Fibroblast of skin of left biceps (primary cell): ENCODE results near the gene GFRA4.
A peak's percentile ranks its signal among the peaks of the same experiment; 100 is the strongest.

Experiments used
- DNase-seq, 2 experiments: peaks; one replicate each; pipeline ENCODE4 v3.0.0-alpha.2; 2013; ENCODE audit warnings: low read depth in 2 of 2

GFRA4 gene

DNA sequence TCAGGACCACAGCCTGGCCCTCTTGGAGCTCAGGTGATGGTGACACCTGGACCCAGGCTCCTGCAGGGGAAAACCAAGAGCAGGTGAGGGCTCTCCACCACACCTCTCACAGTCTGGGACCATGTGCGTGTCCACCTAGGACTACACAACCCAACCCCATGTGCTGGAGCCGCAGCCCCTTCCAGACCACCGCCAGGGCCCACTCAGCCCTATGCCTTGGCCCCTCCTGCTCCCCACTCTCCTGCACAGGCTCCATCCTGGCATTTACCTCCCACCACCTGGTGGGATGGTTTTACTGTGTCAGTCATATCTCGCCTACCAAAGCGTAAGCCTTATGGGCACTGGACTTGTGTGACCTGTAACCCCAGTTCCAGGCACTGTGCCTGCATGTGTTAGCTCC is 31.7 kb upstream of the GFRA4 start:
- DNase-seq = no peak

DNA sequence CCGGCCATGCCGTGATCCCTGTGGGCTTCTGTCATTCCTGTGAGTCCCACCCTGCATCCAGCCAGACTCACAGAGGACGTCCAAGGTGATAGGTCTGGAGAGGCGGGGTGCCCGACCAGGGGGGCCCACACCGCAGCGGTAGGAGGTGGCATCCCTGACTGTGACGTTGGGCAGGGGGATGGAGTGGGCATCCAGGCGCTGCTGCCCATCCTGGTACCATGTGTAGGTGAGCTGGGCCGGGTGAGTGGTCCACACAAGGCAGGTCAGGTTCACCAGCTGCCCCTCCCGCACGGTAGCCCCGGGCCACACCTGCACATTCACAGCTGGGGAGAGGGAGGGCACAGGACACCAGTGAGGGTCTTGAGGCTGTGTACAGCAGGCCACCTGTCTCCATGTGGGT is 30.2 kb upstream of the GFRA4 start:
- DNase-seq = no peak

DNA sequence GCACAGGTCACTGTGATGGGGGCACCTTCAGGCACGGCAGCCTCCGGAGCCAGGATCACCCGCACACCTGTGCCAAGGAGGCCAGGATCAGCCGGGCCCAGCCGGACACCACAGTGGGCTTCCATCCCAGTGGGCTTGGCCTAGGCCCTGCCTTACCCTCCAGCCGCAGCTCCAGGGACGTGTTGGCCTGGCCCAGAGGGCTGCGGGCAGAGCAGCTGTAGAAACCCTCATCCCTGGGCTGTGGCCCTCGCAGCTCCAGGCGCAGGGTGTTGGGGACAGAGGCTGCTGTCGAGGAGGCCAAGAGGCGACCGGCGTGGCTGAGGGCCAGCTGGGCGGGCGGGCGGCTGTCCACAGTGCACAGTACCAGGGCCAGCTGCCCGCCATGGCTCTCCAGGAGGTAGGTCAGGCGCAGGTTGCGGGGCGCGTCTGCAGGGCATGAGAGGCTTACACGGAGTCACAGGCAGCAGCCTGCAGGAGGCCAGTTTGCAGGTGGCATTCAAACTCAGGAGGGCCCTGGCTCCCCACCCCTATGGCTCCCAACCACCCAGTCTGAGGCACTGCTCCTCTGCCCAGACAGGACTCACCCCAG is 29.6 kb upstream of the GFRA4 start:
- DNase-seq = no peak

DNA sequence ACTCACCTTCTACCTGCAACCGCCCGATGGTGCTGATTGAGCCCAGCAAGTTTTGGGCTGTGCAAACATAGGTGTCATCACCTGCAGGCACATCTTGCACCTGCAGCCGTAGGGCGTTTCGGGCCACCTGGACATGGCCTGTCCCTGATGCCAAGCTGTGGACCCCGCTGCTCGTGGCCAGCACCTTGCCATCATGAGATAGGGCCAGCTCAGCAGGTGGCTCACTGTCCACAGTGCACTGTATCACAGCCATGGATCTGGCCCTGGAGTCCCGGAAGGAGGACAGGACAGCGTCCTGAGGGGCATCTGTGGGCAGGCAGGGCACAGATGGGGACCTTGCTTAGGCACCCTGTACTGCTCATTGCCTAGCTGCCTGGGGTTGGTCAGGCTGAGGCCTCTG is 28.7 kb upstream of the GFRA4 start:
- no peak for DNase-seq

DNA sequence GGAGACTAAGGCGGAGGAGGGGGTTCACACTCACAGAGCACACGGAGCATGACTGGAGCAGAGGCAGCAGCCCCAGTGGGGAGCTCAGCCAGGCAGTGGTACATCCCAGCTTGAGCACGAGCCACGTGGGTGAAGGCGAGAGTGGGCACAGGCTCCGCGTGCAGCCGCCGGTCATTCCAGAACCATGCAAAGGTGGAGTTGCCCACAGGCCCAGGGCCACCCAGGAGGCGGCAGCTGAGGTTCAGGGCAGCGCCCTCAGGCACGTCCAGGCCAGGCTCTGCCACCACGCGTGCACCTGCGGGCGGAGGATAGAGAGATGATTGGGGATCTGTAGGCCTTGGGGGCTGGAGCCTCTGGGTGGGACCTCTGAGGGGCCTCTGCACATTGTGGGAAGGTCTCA is 28.1 kb upstream of the GFRA4 start:
- no peak for DNase-seq

DNA sequence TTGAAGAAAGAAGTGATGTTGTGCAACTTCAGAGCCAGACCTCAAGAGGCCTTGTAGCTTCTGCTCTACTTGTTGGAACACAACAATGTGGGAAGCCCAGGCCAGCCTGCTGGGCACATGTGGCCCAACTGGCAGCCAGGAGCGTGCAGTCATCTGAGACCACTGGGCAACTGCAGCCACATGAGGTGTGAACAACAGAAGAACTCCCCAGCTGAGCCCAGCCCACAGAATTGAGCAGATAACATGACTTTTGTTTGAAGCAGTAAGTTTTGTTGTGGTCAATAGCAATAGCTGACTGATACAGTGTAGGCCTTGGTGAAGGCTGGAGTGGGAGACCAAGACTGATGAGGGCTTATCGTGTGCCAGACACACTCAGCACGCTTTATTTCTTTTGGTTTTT is 27.2 kb upstream of the GFRA4 start:
- DNase-seq = no peak

DNA sequence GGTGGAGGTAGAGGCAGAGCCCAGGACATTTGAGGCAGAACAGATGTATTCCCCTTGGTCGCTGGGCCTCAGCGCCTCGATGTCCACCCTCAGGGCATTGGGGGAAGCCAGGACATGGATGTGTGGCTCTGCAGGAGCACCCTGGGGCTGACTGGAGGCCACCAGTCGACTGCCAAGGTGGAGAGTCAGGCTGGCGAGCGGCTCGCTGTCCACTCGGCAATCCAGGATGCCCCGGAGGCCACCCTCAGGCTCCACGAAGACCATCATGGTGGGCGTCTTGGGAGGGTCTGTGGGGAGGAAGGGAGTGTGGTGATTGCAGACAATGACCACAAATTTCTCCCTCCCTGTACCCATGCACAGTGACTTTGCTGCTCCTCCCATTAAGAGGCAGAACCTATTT is 26.8 kb upstream of the GFRA4 start:
- DNase-seq = no peak

DNA sequence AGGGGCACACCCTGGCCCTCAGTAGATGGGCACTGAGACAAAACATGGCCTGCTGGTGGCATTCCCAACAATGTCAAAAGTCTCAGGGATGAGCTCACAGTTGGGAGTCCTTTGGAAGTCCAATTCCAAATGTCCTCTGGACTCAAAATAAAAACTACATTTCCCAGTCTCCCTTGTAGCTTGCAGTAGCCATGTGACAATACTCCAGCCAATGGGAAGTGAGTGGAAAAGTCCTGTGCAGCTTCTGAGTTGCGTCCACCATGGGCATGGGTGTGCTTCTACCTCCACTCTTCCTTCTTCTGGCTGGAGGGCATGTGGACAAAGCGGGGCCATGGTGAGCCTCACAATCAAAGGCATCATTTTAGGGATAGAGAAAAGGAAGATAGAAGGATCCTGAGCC is 24.5 kb upstream of the GFRA4 start:
- peak in 1 of 2 experiments; percentile 19 for DNase-seq

DNA sequence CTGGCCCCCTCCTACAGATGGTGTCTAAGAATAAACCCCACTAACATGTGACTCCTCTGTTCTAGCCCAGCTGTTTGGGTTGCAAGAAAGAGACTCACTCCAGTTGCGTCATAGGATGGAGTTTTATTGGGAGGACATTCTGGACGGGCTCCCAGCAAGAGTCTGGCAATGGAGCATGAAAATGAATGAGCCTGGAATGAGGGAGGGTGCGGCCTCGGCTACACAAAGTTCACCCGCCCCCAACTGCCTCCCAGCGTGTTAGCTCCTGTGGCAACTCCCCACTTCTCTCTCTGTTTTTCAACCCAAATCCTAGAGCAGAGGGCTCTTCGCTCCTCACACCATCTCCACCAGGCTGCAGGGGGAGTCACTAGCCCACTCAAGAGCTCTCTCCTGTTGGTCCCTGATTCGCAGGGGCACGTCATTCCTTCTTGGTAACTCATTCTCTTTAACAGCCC is 23.7 kb upstream of the GFRA4 start:
- DNase-seq = peak; percentile 80 to 82

DNA sequence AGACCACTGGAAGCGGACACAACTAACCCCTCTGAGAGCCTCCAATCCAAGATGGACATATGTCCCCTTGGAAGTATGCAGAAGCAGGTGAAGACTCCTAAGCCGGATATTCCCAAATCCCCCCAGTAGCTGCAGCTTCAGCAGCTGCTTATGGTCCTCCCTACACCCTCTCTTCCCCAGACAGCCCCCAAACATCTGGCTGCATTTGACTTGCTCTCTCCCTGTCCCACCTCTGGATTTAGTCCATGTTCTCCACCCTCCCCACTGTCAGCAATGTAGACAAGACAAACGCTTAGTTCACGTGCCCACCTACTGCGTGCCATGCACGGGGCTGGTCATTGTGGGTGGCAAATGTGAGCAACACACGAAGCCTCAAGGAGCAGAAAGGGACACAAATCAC is 23.2 kb upstream of the GFRA4 start:
- DNase-seq = no peak

DNA sequence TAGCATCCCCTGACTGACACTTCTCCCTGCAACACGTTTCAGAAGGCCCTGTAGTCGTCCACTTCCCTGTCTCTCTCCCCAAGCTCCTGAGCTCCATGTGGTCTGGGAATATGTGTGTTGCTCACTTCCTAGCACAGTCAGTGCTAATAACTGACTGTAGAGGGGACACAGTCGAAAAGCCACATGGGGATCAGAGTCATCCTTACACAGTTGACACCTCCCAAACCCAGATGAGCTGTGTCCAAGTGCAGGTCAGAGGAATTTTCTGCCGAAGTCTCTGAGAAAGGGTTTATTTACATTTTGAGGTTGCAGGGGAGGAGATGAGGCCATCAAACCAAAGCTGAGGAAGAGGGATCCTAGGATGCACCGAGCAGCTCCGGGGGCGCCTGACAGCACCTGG is 22.1 kb upstream of the GFRA4 start:
- DNase-seq = no peak

DNA sequence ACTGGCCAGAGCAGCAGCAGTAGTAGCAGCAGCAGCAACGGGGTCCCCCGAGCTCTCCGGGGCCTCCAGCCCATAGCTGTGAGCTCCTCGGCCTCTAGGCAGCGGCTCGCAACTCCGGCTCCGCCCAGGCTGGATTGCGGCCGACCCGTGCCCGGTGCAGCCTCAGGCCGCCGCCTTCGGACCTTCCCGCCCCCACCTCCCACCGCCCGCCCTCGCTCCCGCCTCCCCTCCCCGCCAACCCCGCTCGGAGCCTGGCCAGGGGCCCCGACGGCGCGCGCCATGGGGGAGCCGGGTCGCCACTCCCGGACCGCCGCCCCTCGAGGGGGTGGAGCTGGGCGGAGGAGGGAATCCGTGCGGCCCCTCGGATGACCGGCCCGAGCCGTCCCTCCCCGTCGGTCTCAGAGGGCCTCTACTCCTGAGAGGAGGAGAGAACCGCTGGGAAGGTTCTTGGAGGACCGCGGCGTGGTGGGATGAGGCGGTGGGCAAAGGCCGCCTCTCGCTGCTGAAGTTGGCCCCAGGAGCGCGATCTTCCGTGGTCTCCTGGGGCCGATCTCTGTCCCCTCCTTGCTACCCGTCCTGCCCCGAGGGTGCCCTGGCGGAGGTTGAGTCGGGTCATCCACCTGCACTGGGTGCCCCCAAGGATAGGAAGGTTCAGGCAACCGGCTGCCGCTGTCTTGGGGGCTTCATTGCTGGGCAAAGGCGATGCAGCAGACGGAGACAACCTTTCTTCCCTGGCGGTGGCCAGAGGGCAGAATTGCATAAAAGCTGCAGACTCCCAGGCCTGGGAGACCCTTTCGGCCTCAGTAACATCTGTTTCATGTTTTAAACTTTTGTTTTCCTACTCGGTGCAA is 19.0 kb upstream of the GFRA4 start, which contains the start of gene ADAM33:
ADAM33 (minus strand) TSS at position 80 of the 851 bp plus-strand sequence; CDS start at position 74, 6 bp downstream.
- DNase-seq = no peak

DNA sequence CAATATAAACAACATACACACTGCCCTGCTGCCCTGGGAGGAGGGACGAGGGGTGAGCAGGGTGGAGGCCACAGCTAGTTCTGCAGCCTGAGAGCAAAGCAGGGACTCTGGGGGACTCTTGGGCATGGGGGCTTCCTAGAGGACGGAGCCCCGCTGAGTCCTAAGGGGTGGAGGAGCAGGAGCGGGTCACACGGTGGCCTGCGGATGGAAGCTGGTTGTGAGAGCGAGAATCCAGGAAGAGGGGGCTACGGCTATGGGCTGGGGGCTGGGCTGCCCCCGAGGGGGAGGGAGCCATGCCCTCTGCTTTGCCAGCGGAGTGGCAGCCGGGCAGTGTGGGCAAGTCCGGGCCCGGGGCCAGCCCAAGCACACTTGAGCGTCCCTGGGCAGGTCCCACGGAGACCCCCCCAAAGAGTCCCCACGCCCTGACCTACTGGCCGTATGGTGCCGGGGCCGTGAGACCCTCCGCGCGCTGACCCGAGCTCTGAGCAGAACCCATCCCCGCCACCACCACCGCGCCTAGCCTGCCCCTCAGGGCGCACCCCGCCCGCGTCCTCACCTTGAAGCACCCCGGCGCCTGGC is 18.2 kb upstream of the GFRA4 start:
- DNase-seq = no peak

DNA sequence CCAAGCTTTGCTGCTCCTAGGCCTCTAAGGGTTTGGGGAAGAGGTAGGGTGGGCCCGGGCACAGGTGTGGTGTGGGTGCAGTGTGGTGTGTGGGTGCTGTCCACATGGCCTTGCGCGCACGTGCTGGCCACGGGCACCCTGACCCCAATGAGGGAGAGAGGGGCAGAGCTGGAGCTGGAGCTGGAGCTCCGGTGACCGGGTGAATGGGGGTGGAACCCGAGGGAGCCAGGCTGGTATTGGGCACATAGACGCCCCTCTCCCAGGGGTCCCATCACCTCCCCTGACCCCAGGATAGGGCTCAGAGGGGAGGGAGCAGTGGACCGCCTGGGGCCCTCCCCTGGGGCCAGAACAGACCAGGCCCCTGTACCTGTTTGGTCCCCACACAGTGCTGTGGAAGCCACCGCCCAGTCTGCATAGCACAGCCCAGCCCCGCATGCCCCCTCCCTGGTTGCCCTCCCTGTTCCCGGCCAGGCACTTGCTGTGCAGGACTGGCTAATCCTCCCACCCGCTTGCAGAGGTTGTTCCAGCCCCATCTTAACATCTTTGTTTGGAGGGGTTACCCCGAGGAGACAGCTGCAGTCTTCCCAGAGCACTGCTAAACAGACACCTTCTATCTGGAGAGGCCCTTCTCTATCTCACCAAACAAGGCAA is 17.6 kb upstream of the GFRA4 start:
- no peak for DNase-seq

DNA sequence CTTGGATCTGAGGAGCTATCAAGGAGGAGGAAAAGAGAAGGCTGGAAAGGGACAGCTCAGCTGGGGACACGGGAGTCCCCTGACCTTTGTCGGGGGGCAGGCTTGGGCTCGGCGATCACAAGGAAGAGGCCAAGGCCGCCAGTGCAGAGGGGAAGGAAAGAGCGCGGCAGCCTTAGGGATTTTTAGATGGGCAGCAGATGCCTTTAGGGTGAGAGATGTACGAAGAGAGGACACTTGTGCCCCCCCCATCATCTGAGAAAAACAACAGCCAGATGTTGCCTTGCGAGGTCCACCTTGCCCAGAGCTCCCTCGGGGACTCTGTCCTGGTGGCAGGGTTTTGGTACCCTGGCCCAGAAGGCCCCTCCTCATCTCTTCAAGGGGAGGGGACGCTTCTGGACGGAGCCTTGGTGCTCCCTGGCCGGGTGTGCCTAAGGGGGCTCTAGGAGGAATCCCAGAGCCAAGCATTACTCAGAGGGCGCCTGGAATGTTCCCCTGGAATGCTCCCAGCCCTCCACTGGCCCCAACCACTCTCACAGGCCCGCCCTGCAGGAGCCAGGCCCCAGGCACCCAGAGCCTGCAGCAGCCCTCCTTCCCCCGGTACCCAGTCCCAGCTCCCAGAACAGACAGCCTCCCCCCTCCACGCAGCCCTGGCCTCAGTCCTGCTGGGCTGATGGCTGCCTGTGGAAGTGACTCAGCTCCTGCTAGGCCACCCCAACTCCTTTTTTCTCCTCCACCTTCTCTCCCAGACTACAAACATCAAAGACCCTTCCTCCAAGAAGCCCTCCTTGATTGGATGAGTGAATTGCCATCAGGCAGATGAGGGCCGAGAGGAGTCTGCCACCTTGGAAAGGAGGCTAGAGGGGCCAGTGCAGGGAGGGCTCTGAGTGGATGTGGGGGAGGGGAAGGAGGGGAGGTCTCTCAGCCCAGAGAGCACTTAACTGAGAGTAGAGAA is 16.8 kb upstream of the GFRA4 start:
- DNase-seq = peak in 1 of 2 experiments; percentile 55

DNA sequence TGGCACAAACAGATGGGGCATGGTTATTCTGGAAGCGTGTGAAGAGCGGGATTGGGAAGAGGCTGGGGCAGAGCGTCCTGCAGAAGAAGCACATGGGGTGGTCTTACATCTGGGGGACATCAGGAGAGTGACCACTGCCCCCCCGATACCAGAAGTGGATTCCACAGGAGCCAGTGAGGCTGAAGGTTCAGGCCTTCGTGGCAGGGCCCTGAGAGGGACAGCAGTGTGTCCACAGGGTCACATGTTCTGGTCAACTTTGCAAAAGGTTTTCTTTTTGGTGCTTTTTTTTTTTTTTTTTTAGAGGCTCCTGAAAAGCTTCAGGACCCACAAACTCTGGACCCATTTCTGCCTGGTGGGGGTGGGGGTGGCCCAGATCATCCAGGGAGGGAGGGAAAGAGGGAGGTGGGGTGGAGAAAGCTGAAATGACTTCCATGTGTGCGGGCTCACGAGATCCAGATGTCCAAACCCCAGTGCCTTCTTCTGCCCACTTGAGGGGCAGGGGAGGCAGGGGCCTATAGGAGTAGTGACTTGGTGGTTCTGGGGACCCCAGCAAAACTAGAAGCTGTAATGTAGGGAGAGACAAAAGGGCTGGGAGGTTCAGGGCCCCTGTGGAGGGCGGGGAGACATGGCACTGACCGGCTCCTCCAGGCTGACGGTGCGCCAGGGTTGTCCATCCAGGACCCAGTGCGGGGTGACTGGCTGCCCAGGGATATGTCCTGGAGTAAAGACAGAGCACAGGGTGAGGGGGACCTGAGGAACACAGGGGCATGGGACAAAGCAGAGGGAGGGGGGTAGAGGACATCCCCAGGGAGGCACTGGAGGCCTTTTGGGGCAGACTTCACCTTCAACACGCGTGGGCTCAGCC is 15.9 kb upstream of the GFRA4 start:
- peak in 1 of 2 experiments; percentile 19 for DNase-seq

DNA sequence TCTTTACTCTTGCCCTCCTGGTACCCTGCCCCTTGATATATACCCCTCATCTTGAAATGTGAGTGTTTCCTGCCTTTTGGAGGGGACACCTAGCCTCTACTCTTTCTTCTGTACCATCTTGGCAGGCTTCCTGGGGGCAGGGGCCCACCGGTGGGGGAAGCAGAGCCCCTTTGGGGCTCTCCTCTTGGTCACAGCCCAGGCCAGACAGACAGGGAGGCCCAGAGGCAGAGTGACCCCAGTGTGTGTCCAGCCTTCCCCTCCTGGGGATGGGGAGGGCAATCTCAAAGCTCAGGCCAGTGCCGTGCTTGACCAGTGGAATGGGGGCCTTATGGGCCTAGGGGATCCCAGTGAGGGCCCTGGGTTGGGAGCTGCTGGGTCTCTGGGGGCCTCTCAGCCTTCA is 15.0 kb upstream of the GFRA4 start:
- DNase-seq = no peak

DNA sequence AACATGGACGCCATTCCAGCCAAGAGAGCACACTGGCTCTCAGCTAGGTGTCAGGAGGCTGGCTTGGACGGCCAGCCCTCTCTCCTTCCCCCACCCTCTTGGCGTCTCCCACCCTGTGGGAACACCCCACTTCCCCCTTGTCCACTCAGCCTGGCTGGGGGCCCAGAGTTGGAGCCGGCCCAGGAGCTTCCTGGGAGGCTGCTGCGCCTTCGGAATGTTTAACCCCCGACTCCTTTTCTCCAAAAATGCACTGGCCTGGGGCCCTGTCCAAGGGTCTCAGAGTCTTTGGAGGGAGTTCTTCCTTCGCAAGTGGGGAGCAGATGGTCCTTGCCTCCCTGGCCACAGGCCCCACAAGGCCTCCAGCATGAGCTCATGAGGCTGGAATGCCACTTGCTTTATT is 14.5 kb upstream of the GFRA4 start:
- peak in 1 of 2 experiments; percentile 19 for DNase-seq

DNA sequence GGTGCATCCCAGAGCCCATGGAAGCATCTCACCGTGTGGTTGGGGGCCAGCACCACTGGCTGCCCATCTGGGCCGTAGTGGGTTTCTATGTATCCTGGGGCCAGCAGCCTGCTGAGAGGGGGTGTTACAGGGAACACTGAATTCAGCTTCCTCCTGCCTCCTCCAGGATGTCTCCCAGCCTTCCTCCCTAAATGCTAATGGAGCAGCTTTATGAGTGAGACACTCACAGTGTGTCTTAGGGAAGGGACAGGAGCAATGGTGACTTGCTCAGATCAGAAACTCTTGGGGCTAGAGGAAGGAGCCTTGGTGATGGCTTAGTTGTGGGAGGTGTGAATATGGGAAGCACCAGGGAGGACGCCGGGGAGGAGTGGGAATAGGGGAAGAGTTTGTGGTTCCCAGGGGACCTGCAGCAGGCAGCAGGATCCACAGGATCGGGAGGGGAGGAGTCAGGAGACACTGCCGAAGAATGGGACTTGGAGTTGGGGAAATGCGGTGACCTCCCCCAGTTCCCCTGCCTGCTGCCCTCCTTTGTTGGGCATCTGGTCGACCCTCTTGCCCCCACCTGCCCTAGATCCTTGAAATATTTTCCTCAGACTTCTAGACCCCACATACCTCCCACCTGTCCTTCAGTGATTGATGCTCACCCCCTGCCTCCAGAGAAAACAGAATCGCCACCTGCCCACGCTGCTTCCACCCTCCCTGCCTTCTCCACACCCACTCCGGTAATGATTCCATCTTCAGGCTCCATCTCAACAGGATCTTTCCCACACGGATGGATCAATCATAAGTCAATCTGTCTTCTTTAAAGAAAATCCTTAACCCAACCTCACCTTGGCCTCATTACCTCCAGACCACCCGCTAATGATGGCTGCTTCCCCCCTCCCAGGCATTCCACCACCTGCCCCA is 12.0 kb upstream of the GFRA4 start:
- no peak for DNase-seq
